Liver (tissue), 2 donors: ENCODE data around the gene RTN4IP1.

Experiments
- YY1 ChIP-seq: IDR thresholded peaks from 2 replicates; pipeline ENCODE4 v1.6.1; 2016; ENCODE audit warnings: antibody characterized with exemption, mild to moderate bottlenecking
- TF ChIP-seq, protein P1 (sequence below): fragments of 150-350 bp; IDR thresholded peaks from 2 replicates; pipeline ENCODE4 v1.5.1; 2017; ENCODE audit warnings: improper control_type of control experiment, low read depth, low read length; ENCODE audit not compliant: missing input control
- TF ChIP-seq, protein P2 (sequence below): IDR thresholded peaks from 2 replicates; pipeline ENCODE4 v1.6.1; 2016; ENCODE audit warnings: antibody characterized with exemption, mild to moderate bottlenecking
- TF ChIP-seq, protein P3 (sequence below): IDR thresholded peaks from 2 replicates; pipeline ENCODE4 v1.6.1; 2016; ENCODE audit warnings: antibody characterized with exemption
- donor health status: healthy.

DNA sequence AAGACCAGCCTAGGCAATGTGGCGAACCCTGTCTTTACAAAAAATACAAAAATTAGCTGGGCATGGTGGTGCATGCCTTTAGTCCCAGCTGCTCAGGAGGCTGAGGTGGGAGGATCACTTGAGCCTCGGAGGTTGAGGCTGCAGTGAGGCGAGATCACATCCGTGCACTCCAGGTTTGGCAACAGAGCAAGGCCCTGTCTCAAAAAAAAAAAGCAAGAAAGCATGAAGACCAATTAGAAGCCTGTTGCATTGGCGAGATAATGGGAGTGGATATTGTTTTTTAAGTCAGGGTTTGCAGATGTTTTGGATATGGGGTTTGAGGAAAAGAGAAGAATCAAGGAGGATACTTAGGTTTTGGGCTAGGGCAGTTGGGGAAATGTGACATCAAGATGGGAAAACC, 5.3 kb upstream of the RTN4IP1 start:
- TF ChIP-seq, protein P1, sequence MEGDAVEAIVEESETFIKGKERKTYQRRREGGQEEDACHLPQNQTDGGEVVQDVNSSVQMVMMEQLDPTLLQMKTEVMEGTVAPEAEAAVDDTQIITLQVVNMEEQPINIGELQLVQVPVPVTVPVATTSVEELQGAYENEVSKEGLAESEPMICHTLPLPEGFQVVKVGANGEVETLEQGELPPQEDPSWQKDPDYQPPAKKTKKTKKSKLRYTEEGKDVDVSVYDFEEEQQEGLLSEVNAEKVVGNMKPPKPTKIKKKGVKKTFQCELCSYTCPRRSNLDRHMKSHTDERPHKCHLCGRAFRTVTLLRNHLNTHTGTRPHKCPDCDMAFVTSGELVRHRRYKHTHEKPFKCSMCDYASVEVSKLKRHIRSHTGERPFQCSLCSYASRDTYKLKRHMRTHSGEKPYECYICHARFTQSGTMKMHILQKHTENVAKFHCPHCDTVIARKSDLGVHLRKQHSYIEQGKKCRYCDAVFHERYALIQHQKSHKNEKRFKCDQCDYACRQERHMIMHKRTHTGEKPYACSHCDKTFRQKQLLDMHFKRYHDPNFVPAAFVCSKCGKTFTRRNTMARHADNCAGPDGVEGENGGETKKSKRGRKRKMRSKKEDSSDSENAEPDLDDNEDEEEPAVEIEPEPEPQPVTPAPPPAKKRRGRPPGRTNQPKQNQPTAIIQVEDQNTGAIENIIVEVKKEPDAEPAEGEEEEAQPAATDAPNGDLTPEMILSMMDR = no peak
- TF ChIP-seq, protein P2, sequence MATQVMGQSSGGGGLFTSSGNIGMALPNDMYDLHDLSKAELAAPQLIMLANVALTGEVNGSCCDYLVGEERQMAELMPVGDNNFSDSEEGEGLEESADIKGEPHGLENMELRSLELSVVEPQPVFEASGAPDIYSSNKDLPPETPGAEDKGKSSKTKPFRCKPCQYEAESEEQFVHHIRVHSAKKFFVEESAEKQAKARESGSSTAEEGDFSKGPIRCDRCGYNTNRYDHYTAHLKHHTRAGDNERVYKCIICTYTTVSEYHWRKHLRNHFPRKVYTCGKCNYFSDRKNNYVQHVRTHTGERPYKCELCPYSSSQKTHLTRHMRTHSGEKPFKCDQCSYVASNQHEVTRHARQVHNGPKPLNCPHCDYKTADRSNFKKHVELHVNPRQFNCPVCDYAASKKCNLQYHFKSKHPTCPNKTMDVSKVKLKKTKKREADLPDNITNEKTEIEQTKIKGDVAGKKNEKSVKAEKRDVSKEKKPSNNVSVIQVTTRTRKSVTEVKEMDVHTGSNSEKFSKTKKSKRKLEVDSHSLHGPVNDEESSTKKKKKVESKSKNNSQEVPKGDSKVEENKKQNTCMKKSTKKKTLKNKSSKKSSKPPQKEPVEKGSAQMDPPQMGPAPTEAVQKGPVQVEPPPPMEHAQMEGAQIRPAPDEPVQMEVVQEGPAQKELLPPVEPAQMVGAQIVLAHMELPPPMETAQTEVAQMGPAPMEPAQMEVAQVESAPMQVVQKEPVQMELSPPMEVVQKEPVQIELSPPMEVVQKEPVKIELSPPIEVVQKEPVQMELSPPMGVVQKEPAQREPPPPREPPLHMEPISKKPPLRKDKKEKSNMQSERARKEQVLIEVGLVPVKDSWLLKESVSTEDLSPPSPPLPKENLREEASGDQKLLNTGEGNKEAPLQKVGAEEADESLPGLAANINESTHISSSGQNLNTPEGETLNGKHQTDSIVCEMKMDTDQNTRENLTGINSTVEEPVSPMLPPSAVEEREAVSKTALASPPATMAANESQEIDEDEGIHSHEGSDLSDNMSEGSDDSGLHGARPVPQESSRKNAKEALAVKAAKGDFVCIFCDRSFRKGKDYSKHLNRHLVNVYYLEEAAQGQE = no peak
- TF ChIP-seq, protein P3, sequence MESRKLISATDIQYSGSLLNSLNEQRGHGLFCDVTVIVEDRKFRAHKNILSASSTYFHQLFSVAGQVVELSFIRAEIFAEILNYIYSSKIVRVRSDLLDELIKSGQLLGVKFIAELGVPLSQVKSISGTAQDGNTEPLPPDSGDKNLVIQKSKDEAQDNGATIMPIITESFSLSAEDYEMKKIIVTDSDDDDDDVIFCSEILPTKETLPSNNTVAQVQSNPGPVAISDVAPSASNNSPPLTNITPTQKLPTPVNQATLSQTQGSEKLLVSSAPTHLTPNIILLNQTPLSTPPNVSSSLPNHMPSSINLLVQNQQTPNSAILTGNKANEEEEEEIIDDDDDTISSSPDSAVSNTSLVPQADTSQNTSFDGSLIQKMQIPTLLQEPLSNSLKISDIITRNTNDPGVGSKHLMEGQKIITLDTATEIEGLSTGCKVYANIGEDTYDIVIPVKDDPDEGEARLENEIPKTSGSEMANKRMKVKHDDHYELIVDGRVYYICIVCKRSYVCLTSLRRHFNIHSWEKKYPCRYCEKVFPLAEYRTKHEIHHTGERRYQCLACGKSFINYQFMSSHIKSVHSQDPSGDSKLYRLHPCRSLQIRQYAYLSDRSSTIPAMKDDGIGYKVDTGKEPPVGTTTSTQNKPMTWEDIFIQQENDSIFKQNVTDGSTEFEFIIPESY = no peak
- no peak for TF ChIP-seq YY1
